Heart right ventricle (tissue), 16 donors: ENCODE results near the gene SIRPB1. TPM values are rescaled to one million over a fixed set of nuclear protein-coding genes. Genes with fewer than 3 reads are reported as not detected.
"Not testable (repeated sequence)": the region's sequence is repeated elsewhere in the genome, so short reads cannot be mapped to it uniquely, and the experiment has no call there.

Source experiments
- ATAC-seq, 8 donors: fragments of 200-7000 bp; cut with Tn5 transposase; one replicate each; pipeline ENCODE4 v1.9.1; 2020; ENCODE audit warnings: mild to moderate bottlenecking in 8 of 8, moderate library complexity in 8 of 8, moderate number of reproducible peaks in 1 of 8
- DNase-seq, 2 donors: peaks; one replicate each; pipeline ENCODE4 v3.0.0-alpha.2; 2020
- H3K27ac ChIP-seq, 10 donors: fragments of 200-600 bp; sonication (generic) in 2 of 10; one replicate each; pipeline versions ENCODE4 v1.5.0 to v1.8.0; 2020 to 2022; ENCODE audit warnings: mild to moderate bottlenecking in 3 of 10
- H3K27me3 ChIP-seq, 7 donors: fragments of 200-600 bp; one replicate each; pipeline ENCODE4 v1.8.0; 2021 to 2022; ENCODE audit warnings: mild to moderate bottlenecking in 2 of 7
- H3K36me3 ChIP-seq, 9 donors: fragments of 200-600 bp; sonication (generic) in 1 of 9; one replicate each; pipeline versions ENCODE4 v1.5.0 to v1.8.0; 2020 to 2022; ENCODE audit warnings: mild to moderate bottlenecking in 2 of 9
- H3K4me1 ChIP-seq, 9 donors: fragments of 200-600 bp; sonication (generic) in 1 of 9; one replicate each; pipeline versions ENCODE4 v1.5.0 to v1.8.0; 2020 to 2022; ENCODE audit warnings: mild to moderate bottlenecking in 4 of 9
- H3K4me3 ChIP-seq, 10 donors: fragments of 200-600 bp; sonication (generic) in 2 of 10; one replicate each; pipeline versions ENCODE4 v1.5.0 to v1.8.0; 2020 to 2022; ENCODE audit warnings: mild to moderate bottlenecking in 7 of 10, moderate library complexity in 2 of 10
- H3K9me3 ChIP-seq, 11 donors: fragments of 200-600 bp in 10 of 11; sonication (generic) in 2 of 11; one replicate each; pipeline versions ENCODE4 v1.5.0 to v1.8.0; 2013 to 2022; ENCODE audit warnings: mild to moderate bottlenecking in 2 of 11, control low read depth in 1 of 11, moderate library complexity in 1 of 11
- WGBS, 2 donors: extraction: QIAGEN DNeasy Blood & Tissue Kit; methylation state at CpG; one replicate each; pipeline ENCODE4 v1.1.7; 2013; ENCODE audit warnings: inconsistent platforms in 1 of 2; 5-methylcytosine and 5-hydroxymethylcytosine counted together
- intact Hi-C, 10 donors: fragments of 100-400 bp; cut with DNase I; formaldehyde crosslinking; loops; one replicate each; pipeline versions ENCODE4 v1.11.1 to v1.14.2; 2022
- polyA plus RNA-seq, 2 donors: library from polyadenylated mRNA; stranded (reverse); fragments of 200-250 nt; gene quantifications; one replicate each; pipeline ENCODE4 v1.2.3, GENCODE V29; 2013
- total RNA-seq, 10 donors: library from RNA; stranded (reverse); fragmentation: NEBNext Ultra II Directional in 3 of 10; extraction: Animal tissue kit (Norgen Biotek cat#: 25700) in 3 of 10; gene quantifications; one replicate each; pipeline versions ENCODE4 v1.2.1 to v1.2.4, GENCODE V29; 2021 to 2023
- TF ChIP-seq, protein P1 (sequence below), 9 donors: fragments of 200-600 bp; sonication (generic) in 2 of 9; IDR thresholded peaks; one replicate each; pipeline versions ENCODE4 v1.5.0 to v1.8.0; 2021 to 2022; ENCODE audit warnings: antibody characterized with exemption in 9 of 9, mild to moderate bottlenecking in 5 of 9, moderate library complexity in 1 of 9
- donor health status: Arrhythmogenic right ventricular cardiomyopathy.
- donor health status: ischemic (EF 13 %, LVEDD 7.1; RV severe dilation, severe dysfunction).
- donor health status: healthy with polysubstance abuse.
- donor health status: DM: no; HTN: yes; CAD: no.
- donor health status: DM: no; HTN: no; CAD: no.
- donor health status: ischemic (EF 25% LVEDD 6.9; RV normal size, moderate dysfunction).
- donor health status: ischemic (EF 25% LVEDD 5.7; RV mildly dilated, moderate dysfunction).
- donor health status: healthy.
- donor health status: DM: yes; HTN: yes; CAD: no.
- donor health status: Ischemic cardiomyopathy.
- donor health status: ischemic (EF 35%, LVEDD 5.7; RV mildly dilated, moderate dysfunction).
- donor health status: nonischemic (EF 11% LVEDD 7.7; RV severe dilation, severe dysfunction).
- donor health status: DM: yes; HTN: yes; CAD: no.
- donor health status: PGD.
- donor health status: ischemic (EF 29% LVEDD 5.4; RV normal size, mild dysfunction).
- donor health status: nonischemic (EF 23%, LVEDD 6.1; RV moderate dilation, normal function).

Gene SIRPB1
- total and polyA plus RNA-seq, 12 donors, result 0.14 to 6.9 (median 0.99) TPM; not detected in 1

DNA sequence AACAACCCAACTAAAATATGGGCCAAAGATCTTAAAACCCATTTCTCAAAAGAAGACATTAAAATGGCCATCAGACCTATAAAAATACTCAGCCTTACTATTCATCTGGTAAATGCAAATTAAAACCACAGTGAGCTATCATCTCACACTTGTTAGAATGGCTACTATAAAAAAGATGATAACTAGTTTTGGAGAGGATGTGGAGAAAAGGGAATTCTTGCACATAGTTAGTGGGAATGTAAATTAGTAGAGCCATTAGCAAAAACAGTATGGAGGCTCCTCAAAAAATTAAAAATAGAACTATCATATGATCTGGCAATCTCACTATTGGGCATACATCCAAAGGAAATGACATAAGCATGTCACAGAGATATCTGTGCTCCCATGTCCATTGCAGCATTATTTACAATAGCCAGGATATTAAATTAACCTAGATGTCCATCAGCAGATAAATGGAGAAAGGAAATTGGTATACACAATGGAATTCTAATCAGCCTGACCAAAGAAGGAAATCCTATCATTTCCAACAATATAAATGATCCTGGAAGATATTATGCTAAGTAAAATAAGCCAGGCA lies 2.9 kb downstream of the SIRPB1 start:
- Histone ChIP-seq H3K4me1 (peaks cover 0 to 43% (median 0%) of the 10 kb centered on the region in 9 donors), H3K27ac (peak overlapping the region in 1 of 10 donors; percentile 13), H3K36me3 (no peaks in the 10 kb centered on the region), H3K27me3 (no peaks in the 10 kb centered on the region), H3K4me3 (no peak overlapping the region), H3K9me3 (peaks cover 0 to 16% (median 0%) of the 10 kb centered on the region in 11 donors)
- DNase-seq (no peak), ATAC-seq (no peak)
- TF ChIP-seq, protein P1, sequence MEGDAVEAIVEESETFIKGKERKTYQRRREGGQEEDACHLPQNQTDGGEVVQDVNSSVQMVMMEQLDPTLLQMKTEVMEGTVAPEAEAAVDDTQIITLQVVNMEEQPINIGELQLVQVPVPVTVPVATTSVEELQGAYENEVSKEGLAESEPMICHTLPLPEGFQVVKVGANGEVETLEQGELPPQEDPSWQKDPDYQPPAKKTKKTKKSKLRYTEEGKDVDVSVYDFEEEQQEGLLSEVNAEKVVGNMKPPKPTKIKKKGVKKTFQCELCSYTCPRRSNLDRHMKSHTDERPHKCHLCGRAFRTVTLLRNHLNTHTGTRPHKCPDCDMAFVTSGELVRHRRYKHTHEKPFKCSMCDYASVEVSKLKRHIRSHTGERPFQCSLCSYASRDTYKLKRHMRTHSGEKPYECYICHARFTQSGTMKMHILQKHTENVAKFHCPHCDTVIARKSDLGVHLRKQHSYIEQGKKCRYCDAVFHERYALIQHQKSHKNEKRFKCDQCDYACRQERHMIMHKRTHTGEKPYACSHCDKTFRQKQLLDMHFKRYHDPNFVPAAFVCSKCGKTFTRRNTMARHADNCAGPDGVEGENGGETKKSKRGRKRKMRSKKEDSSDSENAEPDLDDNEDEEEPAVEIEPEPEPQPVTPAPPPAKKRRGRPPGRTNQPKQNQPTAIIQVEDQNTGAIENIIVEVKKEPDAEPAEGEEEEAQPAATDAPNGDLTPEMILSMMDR (IDR thresholded peaks at IDR 0.05), result no peak
- intact Hi-C loops, result loop anchor here in 1 of 10 donors (2.0 kb wide), 1 partner anchor 38 kb away; no protein-coding TSS in a partner anchor

DNA sequence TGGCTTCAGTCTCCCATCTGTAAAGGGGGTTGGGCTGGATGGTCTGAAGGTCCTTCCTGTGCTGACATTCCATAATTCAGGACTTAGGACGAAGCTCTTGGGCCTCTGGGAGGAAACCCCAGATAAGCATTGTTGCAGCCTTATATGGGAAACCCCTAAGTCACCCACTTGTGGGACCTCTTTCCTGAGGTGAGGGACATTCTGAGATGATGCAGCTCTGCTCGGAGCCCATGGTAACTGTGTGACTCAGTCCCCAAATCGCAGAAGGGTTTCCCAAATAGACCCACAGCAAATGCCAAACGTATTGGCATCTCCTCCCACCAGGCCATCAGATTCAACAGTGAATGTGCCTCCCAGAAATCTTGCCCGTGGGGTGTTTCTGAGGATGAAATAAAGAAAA lies 9.4 kb downstream of the SIRPB1 start:
- WGBS, 2 donors, result 63% methylated on average over 5 of the region's 5 CpGs; no CpG with 5 or more reads in 1 of the 2 donors
- H3K36me3 ChIP-seq, H3K27ac ChIP-seq, ATAC-seq, H3K4me3 ChIP-seq, DNase-seq, H3K27me3 ChIP-seq, H3K9me3 ChIP-seq, H3K4me1 ChIP-seq, intact Hi-C loops: not testable (repeated sequence)

DNA sequence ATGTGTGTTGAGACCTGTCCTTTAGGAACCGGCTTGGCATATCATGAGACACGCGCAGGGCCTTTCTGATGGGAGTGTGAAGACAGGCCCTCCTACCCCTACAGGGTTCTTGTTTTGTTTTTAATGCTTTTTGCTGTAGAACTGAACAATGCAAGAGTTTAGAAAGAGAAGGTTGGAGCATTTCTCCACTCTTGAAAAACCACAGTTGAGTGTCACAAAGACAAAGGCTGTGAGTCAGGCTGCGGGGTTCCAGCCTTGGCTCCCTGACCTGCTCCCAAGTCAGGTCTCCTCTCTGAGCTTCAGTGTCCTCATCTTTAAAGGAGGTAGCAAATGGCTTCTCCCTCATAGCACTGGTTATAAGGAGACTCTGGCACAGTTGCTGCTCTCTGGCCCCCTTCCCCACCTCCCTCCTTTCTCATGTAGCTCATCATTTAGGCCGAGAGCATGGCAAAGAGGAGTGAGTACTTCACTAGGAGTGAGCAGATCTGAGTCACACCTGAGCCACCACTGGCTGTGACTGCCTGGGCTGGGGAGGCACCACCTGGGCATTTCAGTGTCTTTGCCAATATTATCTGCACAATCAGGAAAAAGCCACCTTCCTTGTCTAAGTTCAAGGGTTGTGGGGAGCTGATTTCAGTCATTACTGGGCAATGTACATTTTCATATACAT lies 11.0 kb downstream of the SIRPB1 start:
- not testable (repeated sequence) for ATAC-seq, DNase-seq

DNA sequence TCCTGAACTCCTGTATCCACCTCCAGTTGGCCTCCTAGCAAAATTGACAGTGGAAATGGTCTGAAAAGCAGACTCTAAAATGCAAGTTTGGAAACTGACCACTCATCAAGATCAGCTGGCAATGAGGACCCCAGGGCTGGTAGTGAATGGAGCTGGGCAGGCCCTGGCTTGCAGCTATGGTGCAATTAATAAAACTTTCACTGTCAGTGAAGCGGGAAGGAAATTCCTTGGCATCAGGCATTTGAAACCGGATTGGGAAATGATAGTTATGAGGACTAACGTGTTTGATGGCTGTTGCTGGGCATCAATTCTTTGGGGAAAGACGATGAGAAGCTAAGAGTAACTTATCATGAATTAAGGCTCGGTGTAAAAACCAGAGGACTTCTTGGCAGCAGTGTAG lies 19.1 kb downstream of the SIRPB1 start:
- Histone ChIP-seq H3K36me3 (no peaks in the 10 kb centered on the region), H3K4me1 (no peaks in the 10 kb centered on the region), H3K27me3 (no peaks in the 10 kb centered on the region), H3K27ac (no peak overlapping the region), H3K4me3 (no peak overlapping the region), H3K9me3 (no peaks in the 10 kb centered on the region)
- intact Hi-C loops, result no loop called here
- DNase-seq (no peak), ATAC-seq (no peak)
- TF ChIP-seq, protein P1 (IDR thresholded peaks at IDR 0.05), result no peak
- WGBS, 2 donors, result 70% methylated on average over 5 of the region's 5 CpGs; no CpG with 5 or more reads in 1 of the 2 donors

More for the DNA sequence above, 11.0 kb downstream of the SIRPB1 start:
- H3K27ac ChIP-seq, H3K4me3 ChIP-seq, intact Hi-C loops, H3K4me1 ChIP-seq, H3K36me3 ChIP-seq, H3K9me3 ChIP-seq, H3K27me3 ChIP-seq: not testable (repeated sequence)
- WGBS, 2 donors, result 64 to 82% methylated on average over 3 of the region's 5 CpGs

DNA sequence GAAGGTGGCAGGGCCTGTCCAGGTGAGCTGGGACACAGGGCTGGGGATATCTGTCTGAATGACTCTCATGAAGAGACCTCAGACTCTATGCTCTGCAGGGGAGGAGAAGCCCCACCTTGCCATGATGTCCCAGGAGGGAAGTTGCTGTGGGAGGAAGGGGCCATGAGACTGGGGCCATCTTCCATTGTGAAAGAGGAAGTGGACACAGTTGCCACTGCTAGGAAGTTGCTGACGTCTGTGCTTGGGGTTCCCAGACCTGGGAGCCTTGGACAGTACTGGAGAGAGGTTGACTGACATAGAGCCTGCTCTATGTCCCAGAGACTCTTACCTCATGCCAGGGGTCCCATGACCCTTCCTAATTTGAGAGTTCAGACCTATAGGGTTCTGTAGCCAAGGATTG lies 24.5 kb downstream of the SIRPB1 start:
- TF ChIP-seq, protein P1 (IDR thresholded peaks at IDR 0.05), result no peak
- ATAC-seq (no peak), DNase-seq (no peak)
- Histone ChIP-seq H3K27me3 (no peaks in the 10 kb centered on the region), H3K4me3 (no peak overlapping the region), H3K9me3 (no peaks in the 10 kb centered on the region), H3K36me3 (no peaks in the 10 kb centered on the region), H3K4me1 (no peaks in the 10 kb centered on the region), H3K27ac (peak overlapping the region in 1 of 10 donors; percentile 62)
- intact Hi-C loops, result no loop called here
- WGBS, 2 donors, result 62% methylated on average over 1 of the region's 1 CpG; no CpG with 5 or more reads in 1 of the 2 donors
